ENCODE results near the gene USP37.
A peak's percentile ranks its signal among the peaks of the same experiment; 100 is the strongest.

Gene USP37

GRCh38 chr2:218523651-218524050 is 44.5 kb downstream of the USP37 start:
- ATAC-seq: no peak
- TF ChIP-seq ZFP3 (CRISPR knock-in tag; IDR thresholded peaks at IDR 0.05): no peak
- no peak for TF ChIP-seq SNAI2 (CRISPR knock-in tag; IDR thresholded peaks at IDR 0.05)
- no peak for TF ChIP-seq TOX (CRISPR knock-in tag; IDR thresholded peaks at IDR 0.05; ENCODE audit: borderline replicate concordance)
- TF ChIP-seq PATZ1 (CRISPR knock-in tag; IDR thresholded peaks at IDR 0.05; ENCODE audit: borderline replicate concordance): no peak
- no peak for TF ChIP-seq ARNTL (CRISPR knock-in tag; IDR thresholded peaks at IDR 0.05; ENCODE audit: borderline replicate concordance, low read depth)
- TF ChIP-seq TCF4 (CRISPR knock-in tag; IDR thresholded peaks at IDR 0.05; ENCODE audit: borderline replicate concordance): no peak

- ATAC-seq: no peak
- no peak for TF ChIP-seq ZC3H10 (CRISPR knock-in tag; IDR thresholded peaks at IDR 0.05)
Observed at GRCh38 chr2:218518876-218519275, 49.3 kb downstream of the USP37 start.

- TF ChIP-seq ZNF565 (CRISPR knock-in tag; conservative IDR thresholded peaks at IDR 0.05; ENCODE audit: low read depth): no peak
- no peak for TF ChIP-seq PATZ1 (CRISPR knock-in tag; IDR thresholded peaks at IDR 0.05; ENCODE audit: borderline replicate concordance)
- no peak for TF ChIP-seq ARNTL (CRISPR knock-in tag; IDR thresholded peaks at IDR 0.05; ENCODE audit: borderline replicate concordance, low read depth)
- TF ChIP-seq BACH2 (CRISPR knock-in tag; IDR thresholded peaks at IDR 0.05; ENCODE audit: borderline replicate concordance): no peak
- no peak for TF ChIP-seq ZC3H10 (CRISPR knock-in tag; IDR thresholded peaks at IDR 0.05)
- TF ChIP-seq CSDC2 (CRISPR knock-in tag; IDR thresholded peaks at IDR 0.05): no peak
- no peak for TF ChIP-seq TOX (CRISPR knock-in tag; IDR thresholded peaks at IDR 0.05; ENCODE audit: borderline replicate concordance)
- TF ChIP-seq TSHZ2 (CRISPR knock-in tag; IDR thresholded peaks at IDR 0.05): no peak
- TF ChIP-seq TCF4 (CRISPR knock-in tag; IDR thresholded peaks at IDR 0.05; ENCODE audit: borderline replicate concordance): no peak
- no peak for TF ChIP-seq ZFP3 (CRISPR knock-in tag; IDR thresholded peaks at IDR 0.05)
- TF ChIP-seq ISL1 (CRISPR knock-in tag; IDR thresholded peaks at IDR 0.05): no peak
- no peak for ATAC-seq
Observed at GRCh38 chr2:218517434-218518206, 50.5 kb downstream of the USP37 start.

GRCh38 chr2:218516614-218517013 is 51.5 kb downstream of the USP37 start:
- TF ChIP-seq CREB5 (CRISPR knock-in tag; IDR thresholded peaks at IDR 0.05; ENCODE audit: low read depth) (no peak), PPARA (CRISPR knock-in tag; IDR thresholded peaks at IDR 0.05; ENCODE audit: borderline replicate concordance) (no peak), ISL1 (CRISPR knock-in tag; IDR thresholded peaks at IDR 0.05) (no peak), RARB (CRISPR knock-in tag; IDR thresholded peaks at IDR 0.05) (no peak), ZNF565 (CRISPR knock-in tag; conservative IDR thresholded peaks at IDR 0.05; ENCODE audit: low read depth) (no peak), SNAI2 (CRISPR knock-in tag; IDR thresholded peaks at IDR 0.05) (no peak), ARNTL (CRISPR knock-in tag; IDR thresholded peaks at IDR 0.05; ENCODE audit: borderline replicate concordance, low read depth) (no peak), ZFP3 (CRISPR knock-in tag; IDR thresholded peaks at IDR 0.05) (no peak), CSDC2 (CRISPR knock-in tag; IDR thresholded peaks at IDR 0.05) (no peak), CSRNP3 (CRISPR knock-in tag; IDR thresholded peaks at IDR 0.05) (no peak), ZNF8 (CRISPR knock-in tag; IDR thresholded peaks at IDR 0.05) (no peak), ZNF70 (CRISPR knock-in tag; IDR thresholded peaks at IDR 0.05) (no peak), OSR1 (CRISPR knock-in tag; IDR thresholded peaks at IDR 0.05) (no peak), TOX (CRISPR knock-in tag; IDR thresholded peaks at IDR 0.05; ENCODE audit: borderline replicate concordance) (no peak), ZFP30 (CRISPR knock-in tag; IDR thresholded peaks at IDR 0.05) (no peak), GLIS3 (CRISPR knock-in tag; IDR thresholded peaks at IDR 0.05) (no peak), POU6F1 (CRISPR knock-in tag; IDR thresholded peaks at IDR 0.05; ENCODE audit: borderline replicate concordance, low read depth) (no peak), TCF4 (CRISPR knock-in tag; IDR thresholded peaks at IDR 0.05; ENCODE audit: borderline replicate concordance) (no peak)
- peak; percentile 47; the same call in 1 of the 3 replicates for ATAC-seq

Measured in SK-N-SH treated with all-trans-retinoic acid at 6 μM for 48 hours (cell line).